Ishikawa (cell line): Measurements from ENCODE around the gene HNRNPA2B1.

Experiments
- CEBPB ChIP-seq: IDR thresholded peaks from 2 replicates; pipeline ENCODE4 v1.6.1; 2012
- CREB1 ChIP-seq: IDR thresholded peaks from 2 replicates; pipeline ENCODE4 v1.6.1; 2012; ENCODE audit warnings: low read depth
- EGR1 ChIP-seq: IDR thresholded peaks from 2 replicates; pipeline ENCODE4 v1.6.1; 2012
- EP300 ChIP-seq: IDR thresholded peaks from 2 replicates; pipeline ENCODE4 v1.6.1; 2012; ENCODE audit warnings: borderline replicate concordance
- FOXM1 ChIP-seq: IDR thresholded peaks from 2 replicates; pipeline ENCODE4 v1.6.1; 2012; ENCODE audit warnings: low read depth, borderline replicate concordance
- MAX ChIP-seq: IDR thresholded peaks from 2 replicates; pipeline ENCODE4 v1.6.1; 2012
- NFIC ChIP-seq: IDR thresholded peaks from 2 replicates; pipeline ENCODE4 v1.6.1; 2012
- RAD21 ChIP-seq: IDR thresholded peaks from 2 replicates; pipeline ENCODE4 v1.6.1; 2012; ENCODE audit warnings: low read depth
- REST ChIP-seq: IDR thresholded peaks from 2 replicates; pipeline ENCODE4 v1.6.1; 2012; ENCODE audit warnings: low read depth, mild to moderate bottlenecking
- TAF1 ChIP-seq: IDR thresholded peaks from 2 replicates; pipeline ENCODE4 v1.6.1; 2012; ENCODE audit warnings: low read depth, mild to moderate bottlenecking
- TCF12 ChIP-seq: IDR thresholded peaks from 2 replicates; pipeline ENCODE4 v1.6.1; 2012; ENCODE audit warnings: low read depth
- TEAD4 ChIP-seq: IDR thresholded peaks from 2 replicates; pipeline ENCODE4 v1.6.1; 2012
- USF1 ChIP-seq: IDR thresholded peaks from 2 replicates; pipeline ENCODE4 v1.6.1; 2012
- YY1 ChIP-seq: IDR thresholded peaks from 2 replicates; pipeline ENCODE4 v1.6.1; 2012; ENCODE audit warnings: low read depth
- ZBTB7A ChIP-seq: IDR thresholded peaks from 2 replicates; pipeline ENCODE4 v1.6.1; 2012; ENCODE audit warnings: low read depth

HNRNPA2B1 gene

GRCh38 chr7:26202019-26202990 is 1.8 kb upstream of the HNRNPA2B1 start:
- no peak for TF ChIP-seq EGR1
- peak; percentile 14; the same call in 1 of the 2 replicates for TF ChIP-seq MAX
- no peak for TF ChIP-seq ZBTB7A

- TF ChIP-seq CEBPB: no peak
- peak; percentile 2; the same call in 1 of the 2 replicates for TF ChIP-seq EP300
- TF ChIP-seq YY1: no peak
- no peak for TF ChIP-seq FOXM1
- TF ChIP-seq REST: no peak
- no peak for TF ChIP-seq MAX
- 0 out of 2 replicates have a peak, but pooled peaks have one; percentile 10 for TF ChIP-seq TEAD4
- no peak for TF ChIP-seq CREB1
- TF ChIP-seq EGR1: peak; percentile 75
- TF ChIP-seq NFIC: peak; percentile 62; the same call in 1 of the 2 replicates
- TF ChIP-seq TCF12: no peak; the same call in 1 of the 2 replicates
- TF ChIP-seq ZBTB7A: peak; percentile 29; the same call in 1 of the 2 replicates
- peak; percentile 5; the same call in 1 of the 2 replicates for TF ChIP-seq USF1
- peak; percentile 52 for TF ChIP-seq TAF1
- no peak for TF ChIP-seq RAD21
These were observed 887 bp upstream of the HNRNPA2B1 start, which contains the start of gene CBX3 for GRCh38 chr7:26201247-26202018. CBX3 (plus strand) TSS chr7:26201745; CDS start chr7:26202999, 1,254 bp downstream.

- TF ChIP-seq NFIC: no peak
- TF ChIP-seq YY1: peak; percentile 89
- TF ChIP-seq MAX: peak; percentile 51; the same call in 1 of the 2 replicates
- TF ChIP-seq CREB1: no peak
- no peak for TF ChIP-seq REST
- no peak for TF ChIP-seq CEBPB
- peak; percentile 6; the same call in 1 of the 2 replicates for TF ChIP-seq EGR1
- TF ChIP-seq ZBTB7A: no peak
- TF ChIP-seq TEAD4: no peak
- no peak; the same call in 1 of the 2 replicates for TF ChIP-seq TAF1
- TF ChIP-seq USF1: no peak
- TF ChIP-seq TCF12: no peak; the same call in 1 of the 2 replicates
- TF ChIP-seq RAD21: no peak
- TF ChIP-seq FOXM1: no peak
- no peak for TF ChIP-seq EP300
These were observed 505 bp downstream of the HNRNPA2B1 start for GRCh38 chr7:26200038-26200443.

GRCh38 chr7:26199301-26200037 is 1.1 kb downstream of the HNRNPA2B1 start:
- no peak for TF ChIP-seq MAX
- no peak for TF ChIP-seq CREB1
- TF ChIP-seq TEAD4: peak; percentile 37; the same call in 1 of the 2 replicates
